NCI-H128 (cell line): Measurements from ENCODE around the gene HSFX3.
"Not testable (repeated sequence)": the region's sequence is repeated elsewhere in the genome, so short reads cannot be mapped to it uniquely, and the experiment has no call there.

Experiments
- DNase-seq: peaks from one replicate; lab custom pipeline; 2025; ENCODE audit not compliant: unreplicated experiment; lab: John Stamatoyannopoulos, UW

The HSFX3 gene

GRCh38 chrX:149518236-149518635, 31.5 kb downstream of the HSFX3 start:
- DNase-seq = no peak

DNA sequence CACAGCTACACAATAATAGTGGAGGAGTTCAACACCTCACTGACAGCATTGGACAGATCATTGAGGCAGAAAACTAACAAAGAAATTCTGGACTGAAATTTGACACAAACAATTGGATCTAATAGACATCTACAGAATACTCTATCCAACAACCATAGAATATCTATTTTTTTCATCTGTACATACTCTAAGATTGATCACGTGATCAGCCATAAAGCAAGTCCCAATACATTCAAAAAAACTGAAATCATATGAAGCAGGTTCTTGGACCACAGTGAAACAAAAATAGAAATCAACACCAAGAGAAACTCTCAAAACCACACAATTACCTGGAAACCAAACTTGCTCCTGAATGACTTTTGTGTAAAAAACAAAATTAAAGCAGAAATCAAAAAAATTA, 32.4 kb downstream of the HSFX3 start:
- DNase-seq = no peak

DNA sequence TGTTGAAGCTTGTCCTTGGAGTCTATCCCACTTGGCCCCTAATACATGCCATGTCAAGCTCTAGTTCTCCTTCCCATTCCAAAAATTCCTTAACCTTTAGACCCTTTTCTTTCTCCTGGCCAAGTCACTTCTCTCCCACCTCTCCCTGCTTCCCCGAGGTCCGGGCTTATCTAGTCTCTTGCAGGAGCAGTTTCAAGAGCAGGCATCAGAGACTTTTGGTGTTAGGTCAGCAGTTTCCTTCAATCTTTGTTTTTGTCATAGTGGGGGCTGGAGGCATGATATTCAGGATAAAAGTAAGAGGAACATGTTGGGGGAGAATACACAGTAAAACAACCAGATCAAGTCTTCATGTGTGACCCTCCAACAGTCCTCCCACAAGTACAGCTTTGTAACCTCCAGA, 33.1 kb downstream of the HSFX3 start:
- DNase-seq = no peak

DNA sequence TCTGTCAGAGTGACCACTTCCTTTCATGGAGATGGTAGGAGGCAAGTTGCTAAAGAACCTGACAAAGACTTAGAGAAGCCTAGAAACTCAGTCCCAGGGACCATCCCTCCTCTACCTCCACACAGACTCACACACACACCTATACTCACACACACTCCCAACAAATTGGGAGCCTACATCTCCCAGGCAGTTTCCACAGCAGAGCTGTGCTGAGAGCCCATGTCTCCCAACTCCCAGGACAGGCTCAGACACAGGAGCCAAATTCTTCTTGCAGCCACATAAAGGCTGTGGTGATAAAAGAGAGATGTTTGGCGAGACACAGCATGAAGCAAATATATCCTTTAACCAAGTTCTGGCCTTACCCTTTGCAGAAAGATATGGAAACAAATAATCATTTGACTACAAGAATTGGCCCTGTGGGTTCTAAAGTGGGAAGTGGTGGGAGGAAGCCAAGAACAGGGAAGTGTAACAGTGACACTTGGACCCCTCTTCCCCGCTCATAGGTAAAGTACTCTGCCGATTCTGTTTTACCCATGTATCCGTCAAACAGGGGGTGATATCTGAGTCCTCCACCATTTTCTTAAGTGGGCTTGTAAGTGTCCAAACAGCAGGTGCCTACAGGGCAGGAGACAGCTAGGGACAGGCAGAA, 33.6 kb downstream of the HSFX3 start:
- DNase-seq = no peak

DNA sequence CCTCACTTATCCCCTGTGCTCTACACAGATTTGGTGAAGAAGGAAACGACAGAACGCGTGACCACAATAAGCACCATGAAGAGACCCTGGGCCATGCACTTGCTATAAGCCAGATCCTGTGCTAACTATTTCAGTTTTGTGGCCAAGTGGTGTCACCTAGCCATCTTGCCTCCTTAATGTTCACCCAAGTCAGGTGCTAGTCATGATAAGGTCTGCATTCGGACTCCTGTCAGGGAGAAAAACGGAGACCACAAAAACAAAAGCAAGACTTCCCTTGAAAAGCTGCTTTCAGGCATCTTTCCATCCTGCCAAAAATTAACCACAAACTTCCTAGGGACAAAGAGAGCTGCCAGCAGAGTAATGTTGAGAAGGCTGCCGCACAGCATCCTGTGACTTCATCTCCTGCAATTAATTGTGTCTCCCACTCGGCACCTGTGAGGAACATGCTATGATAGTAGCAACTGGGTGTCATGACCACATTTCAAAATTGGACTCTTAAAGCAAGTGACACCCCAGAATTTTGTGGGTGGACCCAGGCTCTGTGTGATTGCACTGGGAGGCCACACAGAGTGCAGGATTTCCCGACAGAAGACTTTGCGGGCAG, 35.8 kb downstream of the HSFX3 start:
- DNase-seq = no peak

- peak; percentile 13 for DNase-seq
These were observed 37.4 kb downstream of the HSFX3 start for GRCh38 chrX:149512225-149512885.

- no peak for DNase-seq
These were observed 38.6 kb downstream of the HSFX3 start for GRCh38 chrX:149511081-149511480.

- no peak for DNase-seq
These were observed 39.3 kb downstream of the HSFX3 start for GRCh38 chrX:149510386-149510785.

DNA sequence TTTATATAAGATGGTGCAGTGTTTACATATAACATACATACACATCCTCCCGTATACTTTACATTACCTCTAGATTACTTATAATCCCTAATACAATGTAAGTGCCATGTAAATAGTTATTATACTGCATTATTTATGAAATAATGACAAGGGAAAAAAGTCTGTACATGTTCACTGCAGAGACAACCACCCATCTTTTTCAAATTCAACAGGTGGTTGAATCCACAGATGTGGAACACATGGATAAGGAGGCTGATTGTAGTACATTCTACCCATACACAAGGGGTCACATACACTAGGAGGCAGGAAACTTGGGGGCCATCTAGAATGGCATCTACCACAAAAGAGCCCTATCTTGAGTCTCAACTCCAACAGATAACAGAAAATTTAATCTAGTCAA, 41.3 kb downstream of the HSFX3 start:
- DNase-seq = no peak

DNA sequence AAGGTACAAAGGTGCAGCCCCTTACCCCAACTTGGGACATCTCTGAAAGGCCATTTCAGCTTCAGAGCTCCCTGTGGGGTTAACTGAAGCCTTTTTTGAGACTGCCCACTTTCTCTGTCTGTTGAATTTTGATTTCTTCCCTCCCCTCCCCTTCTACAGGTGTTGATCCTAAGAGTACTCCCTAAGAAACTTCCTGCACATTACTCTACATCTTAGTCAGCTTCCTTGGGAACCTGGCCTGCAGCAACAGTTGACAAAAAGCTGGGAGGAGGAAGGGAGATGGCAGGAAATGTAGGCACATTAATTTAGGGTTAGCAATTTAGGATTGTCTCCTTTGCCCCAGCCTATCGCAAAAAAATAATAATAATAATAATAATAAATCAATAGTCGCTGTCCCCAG, 43.4 kb downstream of the HSFX3 start:
- no peak for DNase-seq

GRCh38 chrX:149505671-149506070, 44.1 kb downstream of the HSFX3 start:
- no peak for DNase-seq

- peak; percentile 67 for DNase-seq
These were observed 44.6 kb downstream of the HSFX3 start, which contains the start of gene IDS for GRCh38 chrX:149504915-149505651. Gene IDS (minus strand): TSS chrX:149505306. CDS start chrX:149505137, 169 bp downstream.

GRCh38 chrX:149504226-149504914, 45.4 kb downstream of the HSFX3 start:
- DNase-seq = peak; percentile 1

GRCh38 chrX:149503446-149503845, 46.3 kb downstream of the HSFX3 start:
- not testable (repeated sequence) for DNase-seq

GRCh38 chrX:149502923-149503322, 46.8 kb downstream of the HSFX3 start:
- DNase-seq = not testable (repeated sequence)

DNA sequence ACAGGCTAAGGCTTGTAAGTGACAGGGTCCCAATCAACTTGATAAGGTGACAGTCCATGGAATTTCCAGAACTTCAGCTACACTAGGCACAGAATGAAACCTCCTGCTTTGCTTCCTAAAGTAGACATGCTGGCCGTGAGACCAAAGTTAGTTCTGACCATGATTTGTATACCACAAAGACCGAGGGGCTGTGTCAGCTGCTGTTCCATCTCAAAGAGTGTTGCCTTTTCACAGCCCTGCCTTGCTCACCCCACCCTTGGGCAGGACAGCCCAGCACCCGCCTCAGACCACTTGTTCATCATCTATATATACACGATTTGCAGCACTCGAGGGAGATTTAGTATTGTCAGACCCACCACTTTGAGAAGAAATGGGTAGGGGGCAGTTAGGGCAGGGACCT, 50.0 kb downstream of the HSFX3 start:
- no peak for DNase-seq

DNA sequence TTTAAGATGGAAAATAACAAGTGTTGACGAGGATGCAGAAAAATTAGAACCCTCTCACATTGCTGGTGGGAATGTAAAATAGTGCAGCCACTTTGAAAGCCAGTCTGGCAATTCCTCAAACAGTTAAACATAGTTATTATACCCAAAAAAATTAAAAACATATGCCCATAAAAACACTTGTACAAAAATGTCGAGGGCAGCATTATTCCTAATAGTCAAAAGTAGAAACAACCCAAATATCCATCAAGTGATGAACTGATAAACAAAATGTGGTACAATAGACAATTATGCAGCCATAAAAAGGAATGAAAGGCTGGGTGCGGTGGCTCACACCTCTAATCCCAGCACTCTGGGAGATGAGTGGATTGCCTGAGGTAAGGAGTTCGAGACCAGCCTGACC, 51.0 kb downstream of the HSFX3 start:
- no peak for DNase-seq
